GM23248 (cell line): ENCODE measurements around the gene DEPDC1. TPM values are rescaled to one million over a fixed set of nuclear protein-coding genes. Genes with fewer than 3 reads are reported as not detected.
"Not testable (repeated sequence)": the region's sequence is repeated elsewhere in the genome, so short reads cannot be mapped to it uniquely, and the experiment has no call there.

ENCODE experiments used
- DNase-seq: peaks from one replicate; pipeline ENCODE4 v3.0.0-alpha.2; 2015
- H2AFZ ChIP-seq: fragments of 200-600 bp; sonication (generic); 2 replicates; pipeline ENCODE4 v1.6.1; 2016; ENCODE audit warnings: antibody characterized with exemption
- H3F3A ChIP-seq: fragments of 200-600 bp; sonication (generic); 2 replicates; pipeline ENCODE4 v1.6.1; 2016; ENCODE audit warnings: mild to moderate bottlenecking, antibody characterized with exemption, mixed run types; ENCODE audit not compliant: insufficient read depth
- H3K27ac ChIP-seq: fragments of 200-600 bp; sonication (generic); 2 replicates; pipeline ENCODE4 v1.5.1; 2016; ENCODE audit warnings: mild to moderate bottlenecking
- H3K27me3 ChIP-seq: fragments of 200-600 bp; sonication (generic); replicated peaks from 2 replicates; pipeline ENCODE4 v1.6.1; 2016; ENCODE audit warnings: mild to moderate bottlenecking; ENCODE audit not compliant: insufficient read depth
- H3K36me3 ChIP-seq: fragments of 200-600 bp; sonication (generic); 2 replicates; pipeline ENCODE4 v1.6.1; 2016; ENCODE audit warnings: low read depth, mild to moderate bottlenecking
- H3K4me1 ChIP-seq: fragments of 200-600 bp; sonication (generic); 2 replicates; pipeline ENCODE4 v1.6.1; 2016; ENCODE audit warnings: mild to moderate bottlenecking; ENCODE audit not compliant: insufficient read depth
- H3K4me2 ChIP-seq: fragments of 200-600 bp; sonication (generic); one replicate; pipeline ENCODE4 v1.6.1; 2016; ENCODE audit warnings: mild to moderate bottlenecking; ENCODE audit not compliant: unreplicated experiment
- H3K4me3 ChIP-seq: fragments of 200-600 bp; sonication (generic); 2 replicates; pipeline ENCODE4 v1.5.1; 2016; ENCODE audit warnings: mild to moderate bottlenecking
- H3K79me2 ChIP-seq: fragments of 200-600 bp; sonication (generic); 2 replicates; pipeline ENCODE4 v1.6.1; 2016; ENCODE audit warnings: mild to moderate bottlenecking; ENCODE audit not compliant: insufficient read depth
- H3K9ac ChIP-seq: fragments of 200-600 bp; sonication (generic); 2 replicates; pipeline ENCODE4 v1.6.1; 2016; ENCODE audit warnings: mild to moderate bottlenecking
- H3K9me2 ChIP-seq: fragments of 200-600 bp; sonication (generic); 2 replicates; pipeline ENCODE4 v1.6.1; 2016; ENCODE audit warnings: mixed run types, mild to moderate bottlenecking, moderate library complexity; ENCODE audit not compliant: insufficient read depth
- H3K9me3 ChIP-seq: fragments of 200-600 bp; sonication (generic); one replicate; pipeline ENCODE4 v1.6.1; 2017; ENCODE audit warnings: low read depth
- H4K20me1 ChIP-seq: fragments of 200-600 bp; sonication (generic); 2 replicates; pipeline ENCODE4 v1.6.0; 2016; ENCODE audit not compliant: insufficient read depth
- EZH2 ChIP-seq: fragments of 200-600 bp; sonication (generic); IDR thresholded peaks from 2 replicates; pipeline ENCODE4 v1.6.1; 2018; ENCODE audit warnings: antibody characterized with exemption, mild to moderate bottlenecking; ENCODE audit not compliant: insufficient read depth, poor library complexity, severe bottlenecking
- EZH2phosphoT487 ChIP-seq: fragments of 200-600 bp; sonication (generic); IDR thresholded peaks from 2 replicates; pipeline ENCODE4 v1.6.1; 2018; ENCODE audit warnings: antibody characterized with exemption, moderate library complexity, mild to moderate bottlenecking, low read depth; ENCODE audit not compliant: insufficient read depth
- WGBS, 2 experiments: methylation state at CpG; one replicate each; pipeline ENCODE4 v1.1.6; 2015 to 2017; ENCODE audit warnings: low lambda C conversion rate in 2 of 2, low coverage in 1 of 2; ENCODE audit errors: missing lambda C conversion rate in 2 of 2; 5-methylcytosine and 5-hydroxymethylcytosine counted together
- in situ Hi-C: fragments of 300-500 bp; cut with MboI; formaldehyde crosslinking; loops from 2 replicates; pipeline ENCODE4 v1.15.0; 2020
- polyA plus RNA-seq: library from polyadenylated mRNA; unstranded; fragments of >200 nt; fragmentation: Nextera tagmentation; extraction: Ambion mirVana; gene quantifications from 2 replicates; pipeline ENCODE4 v1.2.1, GENCODE V29; 2016
- total RNA-seq: library from RNA; depleted of rRNA; stranded (reverse); fragments of >200 nt; shearing (Covaris generic); gene quantifications from 2 replicates; pipeline ENCODE4 v1.2.3, GENCODE V29; 2014

The DEPDC1 gene
- total and polyA plus RNA-seq, 2 experiments from 2014 or later: 14.7 to 15.3 TPM

DNA sequence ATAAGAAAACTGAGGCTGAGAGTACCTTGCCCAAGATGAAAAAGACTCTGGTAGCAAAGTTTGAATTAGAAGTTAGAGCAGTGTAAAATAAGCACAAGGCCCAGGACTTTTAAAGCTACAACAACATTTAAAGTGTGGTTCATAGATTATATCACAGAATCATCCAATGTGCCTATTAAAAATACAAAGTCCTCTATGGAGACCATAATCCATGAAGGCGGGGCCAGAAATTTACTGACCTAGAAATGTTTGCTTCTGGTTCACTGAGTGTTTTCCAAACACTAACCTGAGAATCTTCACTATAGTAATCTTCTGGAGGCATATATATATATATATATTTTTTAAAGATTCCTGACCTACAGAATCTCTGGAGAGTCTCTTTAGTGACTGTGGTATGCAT is 12.3 kb downstream of the DEPDC1 start:
- no peak for DNase-seq
- no peak overlapping the region for H3K9ac ChIP-seq
- H3K9me3 ChIP-seq: no peaks in the 10 kb centered on the region
- H3K79me2 ChIP-seq: no peaks in the 10 kb centered on the region
- no peak overlapping the region for H3K27ac ChIP-seq
- no peaks in the 10 kb centered on the region for H3K27me3 ChIP-seq
- TF ChIP-seq EZH2 (no peak), EZH2phosphoT487 (no peak)
- 0 out of 2 replicates have a peak overlapping the region, but pooled peaks have one; percentile 6 for H2AFZ ChIP-seq
- H4K20me1 ChIP-seq: no peaks in the 10 kb centered on the region
- H3K4me2 ChIP-seq: no peak overlapping the region
- in situ Hi-C loops: loop anchor here (25.0 kb wide), 1 partner anchor 1653 kb away; no protein-coding TSS in a partner anchor
- 0 out of 2 replicates have a peak, but pooled peaks cover 3% of the 10 kb centered on the region for H3K36me3 ChIP-seq
- no peaks in the 10 kb centered on the region for H3F3A ChIP-seq
- H3K4me3 ChIP-seq: no peak overlapping the region
- no peaks in the 10 kb centered on the region for H3K4me1 ChIP-seq
- 95 to 97% methylated on average over 1 of the region's 1 CpG for WGBS, 2 experiments
- no peaks in the 10 kb centered on the region for H3K9me2 ChIP-seq

DNA sequence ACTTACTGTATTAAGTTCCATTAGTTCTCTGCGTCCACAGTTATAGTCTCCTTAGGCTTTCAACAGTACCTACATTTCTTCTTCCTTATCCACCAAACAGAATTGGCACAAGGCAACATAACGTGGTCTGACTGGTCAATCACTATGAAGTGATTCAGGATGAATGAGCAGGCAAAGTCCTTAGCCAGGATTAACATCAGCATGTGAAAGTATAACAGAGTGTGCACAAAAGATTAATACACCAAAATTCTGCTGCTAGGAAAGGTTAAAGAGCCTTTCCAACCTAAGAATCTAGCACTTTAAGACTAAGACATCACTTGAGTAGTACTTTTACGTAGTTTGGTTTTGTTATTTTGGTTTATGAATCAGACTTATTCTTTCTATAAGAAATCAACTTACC is 15.8 kb downstream of the DEPDC1 start:
- no peak overlapping the region for H3K4me3 ChIP-seq
- H3K4me2 ChIP-seq: no peak overlapping the region
- H2AFZ ChIP-seq: no peak overlapping the region
- no peaks in the 10 kb centered on the region for H3K9me3 ChIP-seq
- no peaks in the 10 kb centered on the region for H3K27me3 ChIP-seq
- in situ Hi-C loops: loop anchor here (25.0 kb wide), 1 partner anchor 1656 kb away; no protein-coding TSS in a partner anchor
- no peaks in the 10 kb centered on the region for H3K79me2 ChIP-seq
- no peak for DNase-seq
- no peak overlapping the region for H3K27ac ChIP-seq
- H3K9ac ChIP-seq: no peak overlapping the region
- no peaks in the 10 kb centered on the region for H3K4me1 ChIP-seq
- no peaks in the 10 kb centered on the region for H3K9me2 ChIP-seq
- H3F3A ChIP-seq: no peaks in the 10 kb centered on the region
- no peaks in the 10 kb centered on the region for H4K20me1 ChIP-seq
- WGBS, 2 experiments: 95% methylated on average over 3 of the region's 3 CpGs
- no peak for TF ChIP-seq EZH2
- no peak for TF ChIP-seq EZH2phosphoT487
- no peaks in the 10 kb centered on the region; the same call in 1 of the 2 replicates for H3K36me3 ChIP-seq

DNA sequence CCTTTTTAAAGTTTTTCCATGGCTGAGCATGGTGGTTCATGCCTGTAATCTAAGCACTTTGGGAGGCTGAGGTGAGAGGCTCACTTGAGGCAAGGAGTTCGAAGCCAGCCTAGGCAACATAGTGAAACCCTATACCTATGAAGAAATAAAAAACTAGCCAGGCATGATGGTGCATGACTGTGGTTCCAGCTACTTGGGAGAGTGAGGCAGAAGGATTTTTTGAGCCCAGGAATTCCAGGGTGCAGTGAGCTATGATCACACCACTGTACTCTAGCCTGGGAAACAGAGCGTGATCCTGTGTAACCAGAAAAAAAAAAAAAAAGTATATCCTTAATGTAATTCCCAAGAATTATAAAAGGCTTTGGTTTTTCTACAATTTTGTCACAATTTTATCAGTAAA is 17.4 kb downstream of the DEPDC1 start:
- Histone ChIP-seq H3K27me3 (no peaks in the 10 kb centered on the region), H2AFZ (no peak overlapping the region), H3K9me2 (no peaks in the 10 kb centered on the region), H3K9me3 (no peaks in the 10 kb centered on the region), H3K4me2 (no peak overlapping the region), H3K27ac (no peak overlapping the region), H3K4me3 (no peak overlapping the region), H3K9ac (no peak overlapping the region), H3K36me3 (no peaks in the 10 kb centered on the region; the same call in 1 of the 2 replicates), H3F3A (no peaks in the 10 kb centered on the region), H4K20me1 (no peaks in the 10 kb centered on the region), H3K4me1 (no peaks in the 10 kb centered on the region), H3K79me2 (no peaks in the 10 kb centered on the region)
- in situ Hi-C loops: loop anchor here (25.0 kb wide), 1 partner anchor 1658 kb away; no protein-coding TSS in a partner anchor
- no peak for DNase-seq
- WGBS, 2 experiments: 97 to 100% methylated on average over 2 of the region's 2 CpGs
- TF ChIP-seq EZH2phosphoT487: no peak
- no peak for TF ChIP-seq EZH2

DNA sequence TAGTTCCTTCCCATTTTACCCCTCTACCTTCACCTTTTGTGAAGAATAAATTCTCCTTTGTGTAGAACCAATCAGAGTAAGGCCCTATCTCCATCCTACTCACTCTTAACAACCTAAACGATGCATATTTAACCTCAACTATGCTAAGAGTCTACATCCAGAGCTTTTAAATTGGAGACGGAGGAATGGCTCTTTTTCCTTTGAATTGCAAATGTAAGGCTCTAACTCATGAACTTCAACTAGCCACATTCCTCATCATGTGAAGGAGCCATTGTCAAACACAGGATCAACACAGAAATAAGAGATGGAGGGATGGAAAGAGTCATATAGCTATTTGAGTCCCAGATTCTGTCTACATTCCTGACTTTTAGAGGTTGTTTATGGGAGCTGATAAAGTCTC is 18.2 kb downstream of the DEPDC1 start:
- no peak overlapping the region for H3K9ac ChIP-seq
- WGBS, 2 experiments: 95 to 96% methylated on average over 2 of the region's 2 CpGs
- no peaks in the 10 kb centered on the region; the same call in 1 of the 2 replicates for H3K36me3 ChIP-seq
- DNase-seq: no peak
- H3K4me3 ChIP-seq: no peak overlapping the region
- no peaks in the 10 kb centered on the region for H3K9me3 ChIP-seq
- H3K27ac ChIP-seq: no peak overlapping the region
- H3K4me1 ChIP-seq: no peaks in the 10 kb centered on the region
- H4K20me1 ChIP-seq: no peaks in the 10 kb centered on the region
- no peaks in the 10 kb centered on the region for H3F3A ChIP-seq
- no peaks in the 10 kb centered on the region for H3K27me3 ChIP-seq
- no peaks in the 10 kb centered on the region for H3K79me2 ChIP-seq
- in situ Hi-C loops: loop anchor here (25.0 kb wide), 1 partner anchor 1659 kb away; no protein-coding TSS in a partner anchor
- no peak for TF ChIP-seq EZH2
- no peak for TF ChIP-seq EZH2phosphoT487
- H2AFZ ChIP-seq: no peak overlapping the region
- no peaks in the 10 kb centered on the region for H3K9me2 ChIP-seq
- H3K4me2 ChIP-seq: no peak overlapping the region

DNA sequence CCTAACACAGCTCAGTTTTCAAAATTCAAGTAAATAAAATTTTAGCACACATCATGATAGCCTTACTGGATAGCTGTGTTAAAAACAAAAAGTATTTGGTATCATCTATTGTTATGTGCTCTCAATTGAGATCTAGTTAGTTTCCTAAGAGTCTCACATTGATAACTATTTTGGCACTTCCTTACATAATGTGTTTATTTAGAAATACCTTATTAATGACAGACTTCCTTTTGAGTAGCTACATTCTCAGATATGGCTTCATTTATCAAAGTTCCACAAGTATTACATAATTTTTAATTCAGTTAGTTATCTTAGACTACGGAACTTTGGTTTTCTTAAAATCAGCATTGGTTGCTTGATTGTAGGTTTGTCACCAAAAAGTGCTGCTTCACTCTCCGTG is 20.3 kb downstream of the DEPDC1 start:
- H3K4me2 ChIP-seq: not testable (repeated sequence)

More for the DNA sequence above, 20.3 kb downstream of the DEPDC1 start:
- in situ Hi-C loops: loop anchor here (25.0 kb wide), 1 partner anchor 1661 kb away; no protein-coding TSS in a partner anchor
- WGBS, 2 experiments: 94 to 95% methylated on average over 2 of the region's 2 CpGs
- H3K79me2 ChIP-seq, DNase-seq, H3K27me3 ChIP-seq, H3K27ac ChIP-seq, H4K20me1 ChIP-seq, H3K4me1 ChIP-seq, H3K9me2 ChIP-seq, H3K4me3 ChIP-seq, H3F3A ChIP-seq, H3K36me3 ChIP-seq, H3K9ac ChIP-seq, H3K9me3 ChIP-seq, H2AFZ ChIP-seq: not testable (repeated sequence)
